Epidermal melanocyte (primary cell): ENCODE data around the gene ANKZF1.

Source experiments
- DNase-seq: peaks from one replicate; pipeline ENCODE4 v3.0.0; 2011; ENCODE audit warnings: low spot score; ENCODE audit not compliant: insufficient read length

Gene ANKZF1

DNA sequence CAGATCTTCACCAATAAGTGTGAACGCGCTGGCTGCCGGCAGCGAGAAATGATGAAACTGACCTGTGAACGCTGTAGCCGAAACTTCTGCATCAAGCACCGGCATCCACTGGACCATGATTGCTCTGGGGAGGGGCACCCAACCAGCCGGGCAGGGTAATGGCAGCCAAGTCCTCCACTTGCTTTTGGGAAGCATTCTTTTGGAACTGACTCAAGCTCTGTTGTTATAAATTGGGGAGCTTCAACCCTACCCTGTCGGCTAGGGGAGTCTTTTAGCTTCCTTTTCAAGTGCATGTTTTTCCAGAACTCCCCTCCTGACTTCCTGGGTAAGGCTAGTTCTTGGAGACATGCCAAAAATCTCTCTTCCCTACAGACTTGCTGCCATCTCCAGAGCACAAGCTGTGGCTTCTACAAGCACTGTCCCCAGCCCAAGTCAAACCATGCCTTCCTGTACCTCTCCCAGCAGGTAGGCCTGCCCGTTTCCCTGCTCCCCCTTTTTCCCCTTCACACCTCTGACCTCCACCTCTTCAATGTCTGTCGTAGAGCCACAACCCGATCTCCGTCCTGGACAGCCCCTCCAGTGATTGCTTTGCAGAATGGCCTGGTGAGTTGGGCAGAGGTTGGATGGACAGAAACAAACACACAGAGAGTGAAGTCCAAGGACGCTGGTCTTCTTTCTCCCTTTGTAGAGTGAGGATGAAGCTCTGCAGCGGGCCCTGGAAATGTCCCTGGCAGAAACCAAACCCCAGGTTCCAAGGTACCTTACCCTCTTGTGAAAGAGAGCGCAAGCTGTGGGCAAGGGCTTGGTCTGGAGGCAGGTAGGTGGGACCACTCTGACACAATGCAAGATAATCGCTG, 21.5 kb upstream of the ANKZF1 start:
- DNase-seq, result no peak

DNA sequence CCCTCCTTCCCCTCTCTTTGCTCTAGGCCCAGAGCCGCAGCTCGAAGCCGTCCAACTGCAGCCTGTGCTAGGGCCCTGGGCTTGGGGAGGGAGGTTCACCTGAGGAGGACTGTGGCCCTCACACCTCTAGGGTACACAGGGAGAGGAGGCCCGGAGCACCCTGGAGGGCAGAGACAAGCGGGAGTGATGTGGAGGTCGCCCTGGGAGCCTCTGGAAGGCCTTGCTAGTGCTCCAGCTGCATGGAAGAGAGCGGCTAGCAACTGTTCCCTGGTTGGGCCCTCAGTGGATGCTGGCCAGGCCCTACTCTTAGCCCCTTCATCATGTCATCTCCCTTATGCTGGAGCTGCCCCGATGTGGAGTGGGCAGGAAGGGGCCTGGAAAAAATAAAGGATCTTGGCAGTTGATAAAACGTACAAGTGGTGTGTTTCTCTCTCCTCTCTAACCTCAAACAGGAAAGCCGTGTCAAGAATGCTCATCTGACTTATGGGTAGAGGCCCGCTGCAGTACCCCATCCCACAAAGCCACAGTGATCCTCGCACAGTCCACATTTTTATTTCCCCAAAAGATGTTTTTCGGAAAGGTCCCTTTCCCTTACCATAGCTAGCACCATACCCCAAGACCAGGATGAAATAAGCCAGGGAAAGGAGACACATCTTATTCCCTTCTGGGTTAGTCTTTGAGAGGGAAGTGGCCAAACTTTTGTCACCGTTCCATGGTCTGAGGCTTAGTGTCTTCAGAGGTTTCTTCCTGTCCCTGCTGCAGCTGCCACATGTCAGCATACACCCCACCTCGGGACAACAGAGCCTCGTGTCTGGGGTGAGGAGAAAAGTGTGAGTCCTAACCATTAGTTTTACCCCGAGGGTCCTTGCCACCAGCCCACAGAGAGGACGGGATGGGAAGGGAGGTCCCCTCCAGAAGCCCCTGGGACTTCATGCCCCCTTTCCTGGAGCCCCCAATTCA, 20.1 kb upstream of the ANKZF1 start:
- no peak for DNase-seq

DNA sequence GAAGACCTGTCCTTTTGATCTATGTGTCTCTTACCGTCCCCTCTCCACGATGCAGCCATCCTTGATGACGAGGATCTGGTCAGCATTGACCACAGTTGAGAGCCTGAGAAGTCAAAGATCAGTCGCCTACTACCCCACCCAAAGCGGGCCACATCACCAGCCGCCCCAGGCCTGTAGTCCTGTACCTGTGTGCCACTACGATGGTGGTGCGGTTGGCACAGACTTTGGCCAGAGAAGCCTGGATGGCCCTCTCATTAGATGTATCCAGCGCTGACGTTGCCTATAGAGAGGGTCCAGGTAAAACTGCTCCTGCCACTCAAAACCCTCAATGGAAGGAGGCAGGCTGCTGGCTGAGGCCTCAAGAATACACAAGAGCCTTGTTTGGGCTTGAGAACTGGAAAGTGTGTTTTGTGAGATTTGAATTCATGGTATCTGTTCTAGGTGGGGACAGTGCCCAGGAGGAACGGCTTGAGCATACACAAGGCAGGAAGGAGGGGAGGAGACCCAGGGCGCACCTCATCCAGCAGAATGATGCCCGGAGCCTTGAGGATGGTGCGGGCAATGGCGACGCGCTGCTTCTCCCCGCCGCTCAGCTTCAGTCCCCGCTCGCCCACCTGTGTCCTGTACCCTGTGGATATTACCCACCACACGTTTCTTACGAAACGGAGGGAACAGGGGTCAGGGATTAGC, 19.3 kb upstream of the ANKZF1 start:
- DNase-seq, result no peak

DNA sequence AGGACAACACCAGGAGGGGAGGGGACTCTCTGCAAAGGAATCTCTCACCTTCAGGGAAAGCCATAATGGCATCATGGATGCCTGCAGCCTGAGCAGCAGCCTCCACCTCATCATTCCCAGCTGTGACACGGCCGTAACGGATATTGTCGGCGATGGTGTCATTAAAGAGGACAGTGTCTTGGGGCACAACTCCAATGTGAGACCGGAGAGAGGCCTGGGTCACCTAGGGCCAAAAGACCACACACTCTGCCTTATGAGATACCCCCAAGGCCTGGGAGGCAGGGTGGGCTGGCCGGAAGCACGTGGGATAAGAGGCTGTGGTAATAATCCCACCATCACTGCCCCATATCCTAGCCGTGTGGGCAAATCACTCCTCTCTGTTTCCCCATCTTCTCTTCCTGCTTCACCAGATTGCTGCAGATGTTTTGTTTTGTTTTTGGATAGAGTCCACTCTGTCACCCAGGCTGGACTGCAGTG, 18.7 kb upstream of the ANKZF1 start:
- no peak for DNase-seq

DNA sequence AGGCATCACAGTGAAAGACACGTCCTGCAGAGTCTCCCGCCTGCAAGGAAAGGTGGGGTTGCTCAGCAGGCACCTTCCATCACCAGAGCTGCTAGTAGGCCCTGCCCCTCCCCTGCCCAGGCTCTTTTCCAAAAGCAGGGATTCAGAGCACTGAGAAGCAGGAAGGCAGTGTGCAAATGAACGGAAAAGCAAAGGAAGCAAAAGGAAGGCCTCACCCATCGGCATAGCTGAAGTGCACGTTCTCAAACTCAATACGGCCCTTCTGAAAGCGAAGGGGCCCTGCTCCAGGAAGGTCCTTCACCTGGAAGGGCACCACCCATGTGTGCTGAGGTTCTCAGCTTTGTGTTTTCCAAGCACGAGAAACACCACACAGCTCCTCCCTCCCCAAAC, 16.6 kb upstream of the ANKZF1 start:
- DNase-seq, result no peak

DNA sequence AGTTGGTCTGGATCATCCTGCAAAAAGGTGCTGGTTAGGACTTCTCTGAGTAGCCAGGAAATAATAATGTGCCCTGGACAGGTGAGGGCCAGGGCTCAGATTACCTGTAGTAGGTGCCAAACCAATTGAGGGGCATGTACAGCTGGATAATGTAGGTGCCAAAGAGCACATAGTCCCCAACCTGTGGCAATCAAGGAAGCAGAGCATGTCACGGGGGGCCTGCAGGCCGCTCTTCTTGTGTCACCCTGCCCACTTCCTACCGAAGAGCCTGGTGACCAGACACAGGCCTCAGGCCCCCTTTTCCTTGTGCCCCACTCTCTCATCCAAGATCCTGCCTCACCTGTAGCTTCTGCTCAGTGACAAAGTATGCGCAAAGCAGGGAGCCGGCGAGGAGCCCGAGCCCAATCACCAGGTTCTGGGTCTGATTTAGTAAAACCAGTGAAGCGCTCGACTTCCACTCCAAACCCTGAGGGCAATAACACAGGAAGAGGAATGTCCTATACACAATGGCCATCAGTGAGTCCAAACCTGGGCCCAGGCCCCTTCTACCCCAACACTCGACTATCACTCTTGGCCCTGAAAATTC, 16.0 kb upstream of the ANKZF1 start:
- no peak for DNase-seq

DNA sequence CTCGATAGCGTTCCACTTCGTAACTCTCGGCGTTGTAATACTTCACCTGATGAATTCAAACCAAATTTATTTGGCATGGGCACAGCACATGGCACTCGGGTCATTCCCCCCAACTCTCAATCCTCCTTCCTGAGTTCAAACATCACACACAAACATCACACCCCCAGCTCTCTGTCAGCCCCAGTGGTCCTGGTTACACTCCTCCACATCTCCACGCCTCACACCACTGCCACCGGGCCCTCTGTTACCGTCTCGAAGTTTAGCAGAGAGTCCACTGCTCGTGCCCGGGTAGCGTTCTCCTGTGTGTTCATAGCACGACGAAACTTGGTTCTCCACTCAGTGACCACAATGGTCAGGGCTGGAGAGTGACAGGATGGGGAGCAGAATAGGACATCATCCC, 15.5 kb upstream of the ANKZF1 start:
- DNase-seq, result no peak

DNA sequence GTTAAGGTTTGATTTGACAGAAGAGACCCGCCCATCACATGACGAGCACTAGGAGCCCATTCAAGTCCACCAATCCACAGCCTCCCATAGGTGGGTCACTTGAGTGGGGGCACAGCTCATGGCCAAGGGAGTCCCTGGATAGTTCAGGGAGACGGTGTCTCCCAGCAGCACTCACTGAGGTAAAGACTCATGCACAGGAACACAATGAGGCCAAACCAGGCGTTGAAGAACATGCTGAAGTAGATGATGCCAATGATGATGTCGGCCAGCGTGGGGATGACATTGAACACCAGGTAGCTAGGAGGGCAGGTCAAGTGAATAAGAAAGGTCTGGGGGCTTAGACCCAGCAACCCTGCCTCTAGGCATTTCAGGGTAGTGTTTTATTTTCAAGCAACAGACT, 14.8 kb upstream of the ANKZF1 start:
- no peak for DNase-seq

DNA sequence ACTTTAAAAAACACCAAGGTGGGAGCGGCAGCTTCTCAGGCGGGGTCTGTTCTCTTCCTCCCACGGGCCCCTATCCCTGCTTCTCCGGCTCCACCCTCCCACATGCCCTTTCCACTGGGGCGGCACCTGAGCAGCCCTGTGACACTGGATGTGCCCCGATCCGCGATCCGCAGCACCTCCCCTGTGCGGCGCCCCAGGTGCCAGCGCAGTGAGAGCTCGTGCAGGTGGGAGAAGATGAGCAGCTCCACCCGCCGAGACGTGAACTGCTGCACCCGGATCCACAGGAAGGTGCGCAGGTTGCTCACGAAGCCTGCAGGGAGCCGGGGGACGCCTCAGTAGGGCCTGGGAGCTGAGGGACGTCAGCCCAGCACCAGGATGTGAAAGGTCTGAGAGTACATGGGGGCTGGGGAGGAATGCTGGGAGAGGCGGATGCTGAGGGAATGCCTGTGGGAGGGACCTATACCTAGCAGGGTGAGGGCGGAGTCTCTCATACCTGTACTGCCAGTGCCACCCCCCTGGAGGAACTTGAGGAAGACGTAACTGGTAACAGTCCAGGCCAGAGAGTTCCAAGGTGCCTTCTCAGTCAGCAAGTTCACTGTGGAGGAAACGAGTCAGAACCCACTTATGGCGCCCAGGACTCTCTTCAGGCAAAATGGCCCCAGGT, 13.6 kb upstream of the ANKZF1 start:
- no peak for DNase-seq

DNA sequence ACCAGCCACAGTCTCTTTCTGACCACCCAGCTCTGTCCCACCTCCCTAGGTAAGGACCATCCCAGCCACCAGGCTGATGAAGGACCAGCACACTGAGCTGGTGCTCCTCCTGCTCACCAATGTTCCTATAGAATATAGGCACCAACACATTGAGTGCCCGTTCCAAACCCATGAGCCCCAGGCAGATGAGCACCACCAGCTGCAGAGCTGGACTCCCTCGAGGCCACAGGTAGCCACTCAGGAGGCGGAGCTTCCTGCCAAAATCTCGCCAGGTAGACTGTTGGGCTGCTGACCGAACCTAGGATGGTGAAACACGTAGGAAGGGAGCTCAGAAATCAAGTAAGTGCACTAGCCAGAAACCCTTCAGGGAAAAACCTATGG, 13.1 kb upstream of the ANKZF1 start:
- no peak for DNase-seq

DNA sequence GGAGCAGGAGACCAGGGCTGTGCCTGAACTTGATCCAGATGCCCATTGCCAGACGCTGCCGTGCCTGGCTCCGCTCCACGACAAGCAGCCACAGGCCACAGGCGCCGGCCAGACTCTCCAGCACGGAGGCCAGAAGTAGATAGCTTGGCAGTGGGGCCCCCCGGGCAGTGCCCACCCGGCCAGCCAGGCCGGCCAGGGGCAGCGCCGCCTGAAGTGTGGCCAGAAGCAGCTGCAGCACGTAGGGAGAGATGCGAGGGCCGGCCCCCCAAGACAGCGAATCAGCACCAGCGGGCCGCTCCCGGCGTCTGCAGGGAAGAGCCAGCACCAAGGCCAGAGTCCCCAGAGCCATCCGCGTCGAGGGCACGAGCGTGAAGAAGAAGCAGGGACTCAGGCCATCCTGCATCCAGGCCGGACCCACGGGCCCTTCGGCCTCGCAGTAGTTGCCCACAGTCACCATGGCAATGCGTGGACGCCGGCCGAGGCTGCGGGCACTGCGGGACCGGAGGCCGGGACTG, 11.3 kb upstream of the ANKZF1 start:
- peak; percentile 53 for DNase-seq

DNA sequence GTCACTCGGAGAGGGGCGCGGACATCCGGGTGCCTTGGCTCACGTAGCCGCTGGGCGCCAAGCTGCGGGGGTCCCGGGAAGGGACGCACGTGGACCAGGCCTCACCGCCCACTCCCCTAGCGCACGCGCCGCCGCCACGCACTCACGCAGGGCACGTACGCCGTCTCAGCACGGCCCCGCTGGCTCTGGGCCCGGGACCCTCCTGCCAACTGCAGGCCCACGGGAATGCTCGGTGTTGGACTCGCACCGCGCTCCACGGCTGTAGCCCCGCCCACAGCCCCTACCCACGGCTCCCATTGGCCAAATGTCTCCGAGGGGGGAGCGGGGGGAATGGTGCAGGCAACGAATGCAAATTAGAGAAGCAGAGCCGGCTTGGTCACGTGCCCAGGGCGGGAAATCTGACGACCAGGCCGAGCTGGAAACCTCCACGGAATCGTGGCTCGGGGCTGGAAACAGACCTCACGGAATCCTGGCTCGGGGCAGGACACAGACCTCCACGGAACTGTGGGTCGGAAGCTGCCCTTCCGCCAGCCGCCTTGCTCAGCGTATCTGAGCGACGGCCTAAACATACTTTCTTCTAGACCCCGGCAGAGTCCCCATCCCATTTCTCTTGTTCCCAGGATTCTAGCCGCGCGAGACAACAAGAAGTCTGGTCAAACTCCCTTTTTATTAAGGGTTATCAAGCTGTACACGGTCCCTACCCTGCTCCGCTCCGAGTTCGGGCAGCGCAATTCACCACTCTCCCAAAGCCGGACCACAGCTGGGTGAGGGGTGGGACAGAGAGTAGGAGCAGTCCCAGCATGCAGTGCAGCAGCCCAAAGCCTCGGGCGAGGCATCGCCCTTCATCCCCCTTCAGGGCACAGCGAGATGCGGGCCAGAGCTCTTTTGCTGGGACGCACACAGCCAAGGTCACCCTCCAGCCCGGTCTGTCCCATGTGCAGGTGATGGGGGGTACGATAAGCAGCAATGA, 10.6 kb upstream of the ANKZF1 start, which contains the start of gene ABCB6:
Gene ABCB6, minus strand, starts transcription at position 227 of the 970 bp plus-strand sequence. CDS start 285 bp downstream, outside the sequence.
- DNase-seq, result peak; percentile 97

DNA sequence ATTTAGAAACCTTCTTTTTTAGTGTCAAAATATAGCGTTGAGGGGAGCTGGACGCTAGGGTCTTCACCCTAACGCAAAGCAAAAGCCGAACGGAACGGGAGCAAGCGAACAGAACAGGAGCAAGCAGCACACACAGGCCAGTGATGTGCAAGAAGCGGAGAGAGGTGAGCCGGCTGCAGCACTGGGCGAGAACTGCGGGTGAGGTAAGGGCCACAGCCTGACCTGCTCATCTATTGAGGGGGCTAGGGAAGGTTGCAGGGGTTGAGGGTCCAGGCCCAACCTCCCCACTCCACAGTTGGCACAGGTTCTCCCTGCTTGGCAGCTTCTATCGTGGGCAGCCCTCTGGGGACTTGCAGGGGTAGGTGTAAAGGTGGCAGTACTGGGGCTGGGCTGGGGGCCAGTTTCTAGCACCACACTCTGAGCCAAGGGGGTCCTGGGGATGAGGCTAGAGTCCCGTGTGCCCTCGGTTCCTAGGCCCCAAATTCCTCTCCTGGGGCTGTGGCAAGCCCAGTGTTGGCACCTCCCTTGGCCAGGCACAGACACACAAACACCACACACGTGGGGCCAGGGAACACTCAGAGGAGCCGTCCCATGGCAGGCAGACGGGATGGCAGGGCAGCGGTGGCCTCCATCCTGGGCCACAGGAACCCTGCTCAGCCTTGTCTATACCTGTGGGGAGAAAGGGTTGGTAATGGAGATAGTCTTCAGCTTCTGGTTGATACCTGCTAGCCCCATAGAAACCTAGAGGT, 9.6 kb upstream of the ANKZF1 start:
- DNase-seq, result no peak

DNA sequence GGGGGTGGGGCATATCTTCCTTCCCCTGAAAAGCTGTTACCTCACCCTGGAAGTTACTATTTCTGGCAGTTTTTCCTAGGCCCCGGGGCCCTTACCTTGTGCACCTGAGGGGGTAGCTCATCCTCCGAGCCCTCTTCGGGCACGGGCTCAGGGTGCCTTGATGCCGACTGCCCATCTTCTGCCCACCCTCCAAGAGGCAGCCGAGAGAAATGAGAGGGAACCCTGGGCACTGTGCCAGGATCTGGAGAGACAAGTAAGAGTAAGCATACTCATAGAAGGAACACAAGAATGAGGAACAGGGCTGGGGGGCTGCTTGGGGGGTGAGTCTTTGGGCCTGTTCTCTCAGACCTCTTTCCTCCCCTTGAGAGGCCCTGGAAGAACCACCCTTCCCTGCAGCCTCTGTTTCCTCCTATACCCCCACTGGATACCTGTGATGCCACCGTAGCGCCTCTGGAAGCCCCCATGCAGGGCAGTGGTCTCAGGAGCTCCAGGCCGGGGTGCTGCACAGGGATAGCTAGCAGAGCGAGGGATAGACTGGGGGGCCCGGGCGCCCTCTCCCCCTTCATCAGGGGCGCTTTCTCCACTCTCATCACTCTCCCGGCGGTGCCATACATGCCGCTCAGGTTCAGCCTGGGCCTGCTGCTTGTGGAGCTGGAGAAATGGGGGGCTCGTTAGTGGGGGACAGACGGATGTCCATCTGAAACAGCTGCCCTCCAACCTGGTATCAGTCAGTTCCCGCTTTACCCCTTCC, 8.8 kb upstream of the ANKZF1 start:
- DNase-seq, result no peak

DNA sequence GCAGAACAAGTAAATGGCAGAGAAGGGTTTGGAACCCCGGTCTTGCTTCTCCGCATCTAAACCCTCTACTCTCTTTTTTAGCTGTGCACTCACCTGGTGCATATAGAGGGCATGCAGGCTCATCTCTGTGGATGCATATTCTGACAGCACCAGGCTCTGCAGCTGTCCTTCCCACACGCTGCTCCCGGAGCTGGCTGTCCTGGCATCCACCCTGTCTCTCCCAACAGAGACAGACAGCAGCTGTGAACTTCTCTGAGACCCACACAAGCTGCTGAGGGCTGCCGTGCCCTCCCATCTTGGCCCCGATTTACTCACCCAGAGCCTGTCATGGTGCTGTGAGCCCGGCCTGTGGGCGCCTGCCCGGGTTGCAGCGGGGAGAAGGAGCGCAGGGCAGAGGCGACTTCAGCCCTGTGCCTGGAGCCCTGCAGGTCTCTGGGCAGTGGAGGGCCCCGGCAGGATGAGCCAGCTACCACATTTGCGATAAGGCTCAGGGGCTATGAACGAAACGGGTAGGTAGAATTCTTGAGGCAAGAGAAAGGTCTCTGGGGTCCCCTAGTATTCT, 7.6 kb upstream of the ANKZF1 start:
- DNase-seq, result no peak

DNA sequence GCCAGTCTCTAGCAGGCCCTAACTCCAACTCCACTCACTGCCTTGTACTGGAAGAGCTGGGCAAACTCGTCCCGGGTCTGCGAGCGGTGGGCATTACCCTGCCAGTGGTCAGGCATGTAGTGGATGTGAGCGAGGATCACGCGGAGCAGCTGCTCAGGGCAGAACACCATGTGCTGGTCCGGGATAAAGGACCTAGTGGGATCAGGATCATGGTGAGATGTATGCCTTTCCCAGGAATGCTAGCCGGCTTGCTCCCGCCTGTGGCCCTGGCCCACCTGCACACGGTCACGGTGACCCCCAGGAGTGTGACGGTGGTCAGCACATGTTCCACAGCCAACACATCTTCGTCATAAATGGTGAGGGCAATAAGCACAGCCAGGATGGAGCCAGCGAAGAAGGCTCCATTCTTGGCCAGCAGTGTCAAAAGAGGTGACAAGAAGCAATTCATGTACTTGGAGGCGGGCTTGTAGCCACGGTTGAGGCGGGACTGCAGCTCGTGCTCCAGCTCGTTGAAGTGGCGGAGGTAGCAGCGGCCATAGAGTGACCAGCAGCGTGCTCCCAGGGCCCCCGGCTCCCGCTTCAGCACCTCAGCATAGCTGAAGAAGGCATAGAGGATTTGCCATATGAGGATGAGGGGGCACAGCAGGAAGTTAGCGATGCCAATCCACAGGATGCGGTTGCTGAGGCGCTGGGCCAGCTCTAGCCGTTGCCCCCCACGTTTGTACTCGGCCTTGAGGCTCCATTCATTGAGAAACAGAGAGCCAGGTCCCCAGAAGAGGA, 5.6 kb upstream of the ANKZF1 start:
- no peak for DNase-seq

DNA sequence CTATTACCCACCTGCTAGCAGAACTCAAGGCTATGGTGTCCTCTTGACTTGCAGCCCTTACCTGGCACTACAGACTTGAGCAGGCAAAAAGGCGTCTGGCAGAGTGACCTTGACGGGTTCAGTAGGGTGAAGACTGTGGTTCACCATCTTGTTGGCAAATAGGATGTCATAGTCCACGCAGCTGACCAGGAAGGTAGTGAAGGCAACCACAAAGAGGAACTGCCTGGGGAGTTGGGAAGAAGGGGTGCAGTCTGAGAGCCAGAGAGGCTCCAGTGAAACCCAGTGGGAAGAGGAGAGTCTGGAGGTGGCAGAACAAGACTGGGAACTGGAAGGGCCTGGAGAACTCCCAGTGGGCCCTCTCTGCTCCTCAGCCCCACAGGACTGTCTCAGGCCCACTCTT, 4.3 kb upstream of the ANKZF1 start:
- no peak for DNase-seq
